ENCODE data around the gene CBLC. TPM values are rescaled to one million over a fixed set of nuclear protein-coding genes. Genes with fewer than 3 reads are reported as not detected.

The CBLC gene
- total RNA-seq, 1 donor: not detected

GRCh38 chr19:44752123-44752815 is 25.4 kb upstream of the CBLC start:
- peak overlapping the region; percentile 70 for H3K4me3 ChIP-seq (ENCODE audit: low read depth, low read length)
- DNase-seq (ENCODE audit: low read depth): no peak
- TF ChIP-seq CTCF (IDR thresholded peaks at IDR 0.05; ENCODE audit: insufficient read depth, low read length): no peak

- no peak for TF ChIP-seq CTCF (IDR thresholded peaks at IDR 0.05; ENCODE audit: insufficient read depth, low read length)
- peak overlapping the region; percentile 70 for H3K4me3 ChIP-seq (ENCODE audit: low read depth, low read length)
- peak; percentile 97 for DNase-seq (ENCODE audit: low read depth)
Measured at GRCh38 chr19:44752816-44753625, 24.7 kb upstream of the CBLC start.

GRCh38 chr19:44753626-44753931 is 24.1 kb upstream of the CBLC start:
- DNase-seq (ENCODE audit: low read depth): no peak
- no peak for TF ChIP-seq CTCF (IDR thresholded peaks at IDR 0.05; ENCODE audit: insufficient read depth, low read length)
- peak overlapping the region; percentile 70 for H3K4me3 ChIP-seq (ENCODE audit: low read depth, low read length)

GRCh38 chr19:44753932-44754749 is 23.5 kb upstream of the CBLC start:
- DNase-seq (ENCODE audit: low read depth): peak; percentile 92
- no peak for TF ChIP-seq CTCF (IDR thresholded peaks at IDR 0.05; ENCODE audit: insufficient read depth, low read length)

GRCh38 chr19:44754750-44755080 is 23.0 kb upstream of the CBLC start:
- no peak for TF ChIP-seq CTCF (IDR thresholded peaks at IDR 0.05; ENCODE audit: insufficient read depth, low read length)
- H3K4me3 ChIP-seq (ENCODE audit: low read depth, low read length): peak overlapping the region; percentile 47
- DNase-seq (ENCODE audit: low read depth): no peak

More at GRCh38 chr19:44753932-44754749, 23.5 kb upstream of the CBLC start:
- H3K4me3 ChIP-seq (ENCODE audit: low read depth, low read length): peak overlapping the region; percentile 70

- H3K4me3 ChIP-seq (ENCODE audit: low read depth, low read length): peak overlapping the region; percentile 28
- no peak for DNase-seq (ENCODE audit: low read depth)
- TF ChIP-seq CTCF (IDR thresholded peaks at IDR 0.05; ENCODE audit: insufficient read depth, low read length): no peak
Measured at GRCh38 chr19:44755219-44755618, 22.5 kb upstream of the CBLC start.
